ENCODE measurements around the gene MBD6.
A peak's percentile ranks its signal among the peaks of the same experiment; 100 is the strongest.

The MBD6 gene

GRCh38 chr12:57545809-57546437 is 23.3 kb downstream of the MBD6 start:
- no peak for TF ChIP-seq CTCF (IDR thresholded peaks at IDR 0.05; ENCODE audit: borderline replicate concordance, control extremely low read depth, extremely low read depth, insufficient read depth, missing control alignments)
- no peak for DNase-seq (ENCODE audit: low spot score)
- in situ Hi-C loops (cut with MboI; ENCODE audit: low sequenced_read_pairs, unreplicated experiment), result no loop called here

DNA sequence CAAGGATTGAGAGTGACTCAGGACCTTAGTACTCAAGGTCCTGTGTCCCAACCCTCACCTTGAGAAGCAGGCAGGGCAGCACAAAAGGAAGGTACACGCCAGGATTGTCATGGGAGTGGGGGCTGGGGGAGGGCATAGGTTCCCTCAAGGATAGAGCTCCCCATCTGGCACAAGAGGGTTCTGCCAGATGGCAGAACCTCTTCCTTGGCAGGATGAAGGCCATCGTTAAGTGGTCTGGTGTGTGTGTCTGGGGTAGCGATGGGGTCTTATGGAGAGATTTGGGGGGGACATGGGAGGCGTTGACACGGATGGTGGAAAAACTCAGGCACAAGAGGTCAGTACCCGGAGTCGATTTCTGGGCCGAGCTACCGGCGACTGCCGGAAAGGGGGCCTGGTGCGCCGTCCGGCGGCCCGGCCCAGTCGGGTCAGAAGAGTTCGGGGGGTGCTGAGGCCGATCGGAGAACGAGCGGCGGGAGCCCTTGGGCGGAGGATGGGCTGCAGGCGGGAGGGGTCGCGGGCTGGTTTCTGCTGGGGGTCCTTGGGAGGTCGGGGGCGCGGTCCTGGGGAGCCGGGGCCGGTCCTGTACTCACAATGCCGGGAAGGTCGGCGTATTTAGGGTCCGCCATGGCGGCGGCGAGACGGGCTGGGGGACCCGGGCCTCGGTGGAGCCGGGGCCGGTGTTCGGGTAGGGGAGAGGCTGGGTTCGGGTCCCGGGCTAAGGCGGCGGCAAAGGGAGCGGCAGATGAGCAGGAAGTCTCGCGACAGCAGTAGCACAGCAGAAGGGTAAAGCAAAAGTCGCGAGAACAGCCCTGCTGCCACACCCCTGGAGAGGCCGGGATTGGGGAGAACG is 24.0 kb downstream of the MBD6 start, which contains the start of gene DCTN2:
TSS of gene DCTN2 (minus strand) at position 755 of the 850 bp plus-strand sequence. CDS start at position 626, 129 bp downstream.
- TF ChIP-seq CTCF (IDR thresholded peaks at IDR 0.05; ENCODE audit: borderline replicate concordance, control extremely low read depth, extremely low read depth, insufficient read depth, missing control alignments), result no peak
- peak; percentile 98 for DNase-seq (ENCODE audit: low spot score)
- in situ Hi-C loops (cut with MboI; ENCODE audit: low sequenced_read_pairs, unreplicated experiment), result no loop called here

- TF ChIP-seq CTCF (IDR thresholded peaks at IDR 0.05; ENCODE audit: borderline replicate concordance, control extremely low read depth, extremely low read depth, insufficient read depth, missing control alignments), result no peak
- DNase-seq (ENCODE audit: low spot score), result no peak
- in situ Hi-C loops (cut with MboI; ENCODE audit: low sequenced_read_pairs, unreplicated experiment), result no loop called here
Measured at GRCh38 chr12:57547288-57548012, 24.8 kb downstream of the MBD6 start.

- TF ChIP-seq CTCF (IDR thresholded peaks at IDR 0.05; ENCODE audit: borderline replicate concordance, control extremely low read depth, extremely low read depth, insufficient read depth, missing control alignments), result no peak
- no peak for DNase-seq (ENCODE audit: low spot score)
- in situ Hi-C loops (cut with MboI; ENCODE audit: low sequenced_read_pairs, unreplicated experiment), result no loop called here
Measured at GRCh38 chr12:57548013-57548315, 25.3 kb downstream of the MBD6 start.

- no peak for TF ChIP-seq CTCF (IDR thresholded peaks at IDR 0.05; ENCODE audit: borderline replicate concordance, control extremely low read depth, extremely low read depth, insufficient read depth, missing control alignments)
- no peak for DNase-seq (ENCODE audit: low spot score)
- in situ Hi-C loops (cut with MboI; ENCODE audit: low sequenced_read_pairs, unreplicated experiment), result no loop called here
Measured at GRCh38 chr12:57548488-57548887, 25.9 kb downstream of the MBD6 start.

DNA sequence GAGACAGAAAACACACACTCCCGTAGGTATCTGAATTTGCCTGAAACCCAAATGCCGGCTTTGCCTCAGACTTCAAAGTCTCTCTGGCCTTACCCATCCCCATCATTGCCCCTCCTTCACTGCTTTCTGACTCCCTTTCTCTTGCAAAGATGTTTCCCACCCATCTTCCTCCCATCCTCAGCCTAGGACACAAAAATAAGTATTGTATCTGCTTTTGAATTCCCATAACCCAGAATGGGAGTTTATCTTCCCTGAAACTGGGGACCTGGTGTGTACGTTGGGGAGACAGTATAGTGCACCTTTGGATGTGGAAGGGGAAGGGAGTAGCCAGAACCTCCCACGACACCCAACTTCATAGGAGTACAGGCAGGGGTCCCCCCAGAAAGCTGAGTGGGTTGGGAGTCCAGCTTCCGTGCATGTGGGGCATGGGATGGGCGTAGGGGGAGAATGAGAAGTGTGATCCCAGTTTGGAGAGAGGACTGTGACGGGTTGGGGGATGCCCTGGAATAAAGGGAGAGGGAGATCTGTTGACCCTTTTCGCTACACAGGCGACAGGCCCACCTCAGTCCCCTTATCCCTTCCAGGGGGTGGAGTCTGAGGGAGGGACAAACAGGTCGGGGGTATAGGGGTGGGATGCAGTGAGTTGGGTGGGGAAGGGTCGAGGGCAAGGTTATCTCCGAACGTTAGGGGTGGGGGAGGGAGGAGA is 26.7 kb downstream of the MBD6 start:
- in situ Hi-C loops (cut with MboI; ENCODE audit: low sequenced_read_pairs, unreplicated experiment), result no loop called here
- no peak for TF ChIP-seq CTCF (IDR thresholded peaks at IDR 0.05; ENCODE audit: borderline replicate concordance, control extremely low read depth, extremely low read depth, insufficient read depth, missing control alignments)
- DNase-seq (ENCODE audit: low spot score), result no peak
